ENCODE results near the gene CGNL1.

Gene CGNL1

DNA sequence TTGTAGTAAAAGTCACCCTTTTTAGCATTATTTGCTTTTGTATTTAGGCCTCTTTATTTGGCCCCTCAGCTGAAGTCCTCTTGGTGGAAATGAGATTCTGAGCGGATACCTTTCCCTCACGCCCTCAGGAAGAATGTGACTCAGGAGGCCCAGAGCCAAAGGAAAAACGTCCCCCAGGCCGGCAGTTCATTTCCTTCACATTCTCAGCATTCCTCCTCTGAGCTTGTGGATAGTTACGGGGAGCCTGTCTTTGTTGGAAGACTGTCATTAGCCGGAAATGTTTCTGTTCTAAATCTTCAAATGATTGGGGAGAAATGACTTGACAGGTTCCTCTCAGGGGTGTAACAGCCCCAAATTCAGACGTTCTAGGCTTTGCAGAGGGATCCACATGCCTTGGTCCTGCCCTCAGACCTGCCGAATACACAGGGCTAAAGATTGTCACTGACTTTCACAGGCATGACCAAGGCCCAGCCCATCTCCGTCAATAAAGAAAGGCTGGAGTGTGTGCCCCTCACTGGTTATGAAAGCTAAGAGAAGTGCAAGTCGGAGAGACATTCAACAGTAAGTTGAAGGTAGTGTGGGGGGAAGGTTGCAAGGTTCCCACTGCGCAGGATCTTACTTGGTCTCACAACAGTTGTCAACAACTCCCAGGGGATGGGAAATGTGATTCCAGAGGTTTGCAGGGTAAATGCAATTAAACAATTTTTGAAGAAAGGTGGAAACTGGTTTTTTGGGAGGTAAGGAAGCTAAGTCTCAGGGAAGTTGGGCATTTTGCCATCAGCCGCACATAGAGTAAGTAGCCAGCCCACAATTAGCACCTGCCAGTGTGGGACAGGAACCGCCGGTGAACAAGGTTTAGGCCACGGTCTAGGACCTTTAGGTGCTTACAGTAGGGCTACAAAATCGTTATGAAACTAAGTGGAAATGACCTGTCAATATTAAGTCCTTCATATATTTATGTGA is 175.7 kb downstream of the CGNL1 start:
- peak; percentile 84 for DNase-seq (ENCODE audit: low read depth)
- no peak overlapping the region for H3K4me3 ChIP-seq (ENCODE audit: low read depth, low read length)
- TF ChIP-seq, protein P1, sequence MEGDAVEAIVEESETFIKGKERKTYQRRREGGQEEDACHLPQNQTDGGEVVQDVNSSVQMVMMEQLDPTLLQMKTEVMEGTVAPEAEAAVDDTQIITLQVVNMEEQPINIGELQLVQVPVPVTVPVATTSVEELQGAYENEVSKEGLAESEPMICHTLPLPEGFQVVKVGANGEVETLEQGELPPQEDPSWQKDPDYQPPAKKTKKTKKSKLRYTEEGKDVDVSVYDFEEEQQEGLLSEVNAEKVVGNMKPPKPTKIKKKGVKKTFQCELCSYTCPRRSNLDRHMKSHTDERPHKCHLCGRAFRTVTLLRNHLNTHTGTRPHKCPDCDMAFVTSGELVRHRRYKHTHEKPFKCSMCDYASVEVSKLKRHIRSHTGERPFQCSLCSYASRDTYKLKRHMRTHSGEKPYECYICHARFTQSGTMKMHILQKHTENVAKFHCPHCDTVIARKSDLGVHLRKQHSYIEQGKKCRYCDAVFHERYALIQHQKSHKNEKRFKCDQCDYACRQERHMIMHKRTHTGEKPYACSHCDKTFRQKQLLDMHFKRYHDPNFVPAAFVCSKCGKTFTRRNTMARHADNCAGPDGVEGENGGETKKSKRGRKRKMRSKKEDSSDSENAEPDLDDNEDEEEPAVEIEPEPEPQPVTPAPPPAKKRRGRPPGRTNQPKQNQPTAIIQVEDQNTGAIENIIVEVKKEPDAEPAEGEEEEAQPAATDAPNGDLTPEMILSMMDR (conservative IDR thresholded peaks at IDR 0.05; ENCODE audit: low read depth, low read length): no peak

DNA sequence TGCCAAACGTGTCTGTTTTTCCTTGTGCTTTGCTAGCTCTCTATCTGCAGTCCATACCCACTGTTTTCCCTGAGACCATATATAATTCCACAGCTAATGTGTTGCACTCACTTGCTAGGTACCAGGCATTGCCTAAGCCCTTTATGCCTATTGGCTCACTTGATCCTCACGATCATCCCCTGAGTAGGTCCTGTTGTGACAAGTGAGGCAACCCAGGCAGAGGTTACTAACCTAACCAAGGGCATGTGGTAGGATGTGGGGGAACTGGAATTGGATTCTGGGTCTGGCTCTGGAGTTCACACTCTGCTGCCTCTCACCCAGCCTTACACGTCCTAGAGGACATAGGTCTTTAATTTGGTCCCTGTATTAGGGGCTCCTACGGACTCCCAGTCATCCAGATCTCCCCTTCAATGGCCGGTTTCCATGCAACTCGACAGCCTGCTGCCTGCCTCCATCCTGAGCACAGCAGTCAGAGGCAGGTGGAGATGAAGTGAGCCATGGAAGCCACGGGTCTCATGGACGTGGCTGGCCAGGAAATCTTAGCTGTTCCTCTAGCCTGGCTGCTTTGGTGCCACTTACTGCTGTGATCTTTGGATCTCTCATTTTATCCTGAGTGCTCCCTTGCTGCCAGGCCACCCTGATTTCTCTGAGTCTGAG is 176.5 kb downstream of the CGNL1 start:
- no peak for DNase-seq (ENCODE audit: low read depth)
- TF ChIP-seq, protein P1 (conservative IDR thresholded peaks at IDR 0.05; ENCODE audit: low read depth, low read length): no peak
- H3K4me3 ChIP-seq (ENCODE audit: low read depth, low read length): no peak overlapping the region

DNA sequence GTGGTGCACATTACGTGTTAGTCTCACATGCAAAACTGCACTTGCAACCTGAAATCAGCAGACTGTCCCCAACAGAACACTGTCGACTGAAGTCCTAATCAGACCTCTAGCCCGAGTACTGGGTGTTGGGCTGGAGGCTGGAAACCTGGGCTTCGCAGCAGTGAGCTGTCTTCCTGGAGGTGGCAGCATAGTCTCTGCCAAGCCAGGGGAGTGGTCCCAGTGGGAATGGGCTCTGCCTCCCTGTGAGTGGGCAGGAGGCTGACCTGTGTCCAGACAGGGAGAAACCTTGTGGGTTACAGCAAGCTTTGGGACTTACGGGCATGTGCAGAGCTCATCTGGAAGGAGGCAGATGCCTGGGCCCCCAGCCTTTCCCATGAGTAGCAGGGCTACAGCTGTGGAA is 177.2 kb downstream of the CGNL1 start:
- TF ChIP-seq, protein P1 (conservative IDR thresholded peaks at IDR 0.05; ENCODE audit: low read depth, low read length): no peak
- no peak overlapping the region for H3K4me3 ChIP-seq (ENCODE audit: low read depth, low read length)
- no peak for DNase-seq (ENCODE audit: low read depth)

DNA sequence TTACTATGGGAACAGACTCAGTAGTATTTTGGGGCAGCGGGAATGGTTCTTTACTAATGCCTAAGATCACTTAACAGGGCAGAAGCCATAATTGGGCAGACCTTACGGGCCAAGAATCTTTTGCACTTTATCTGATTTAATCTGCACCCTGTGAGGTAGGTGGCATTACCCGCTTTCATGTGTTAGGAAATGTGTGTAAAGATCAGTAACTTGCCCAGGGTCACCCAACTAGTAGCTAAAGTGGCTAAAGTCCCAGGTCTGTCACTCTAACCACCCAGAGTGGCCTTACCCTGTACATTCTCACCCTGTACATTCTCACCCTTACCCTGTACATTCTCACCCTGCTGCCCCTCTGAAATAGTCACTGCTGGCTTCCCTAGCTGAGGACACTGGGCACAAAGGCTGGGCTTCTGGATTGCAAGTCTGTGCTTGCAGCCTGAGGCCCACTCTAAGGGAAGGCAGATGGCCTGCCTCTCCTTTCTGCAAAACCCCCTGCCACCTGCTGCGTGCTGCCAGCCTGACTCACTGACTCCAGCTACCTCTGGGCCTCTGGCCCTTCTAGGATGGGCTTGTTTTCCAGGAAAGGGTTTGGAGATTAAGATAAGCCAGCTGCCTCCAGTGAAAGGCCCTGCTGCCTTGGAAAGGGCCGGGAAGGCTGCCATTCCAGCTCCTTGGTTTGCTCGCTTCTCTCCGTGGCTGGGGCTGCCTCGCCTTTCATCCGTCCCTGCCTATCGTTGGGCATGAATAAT is 177.9 kb downstream of the CGNL1 start:
- TF ChIP-seq, protein P1 (conservative IDR thresholded peaks at IDR 0.05; ENCODE audit: low read depth, low read length): no peak
- no peak overlapping the region for H3K4me3 ChIP-seq (ENCODE audit: low read depth, low read length)
- DNase-seq (ENCODE audit: low read depth): no peak

DNA sequence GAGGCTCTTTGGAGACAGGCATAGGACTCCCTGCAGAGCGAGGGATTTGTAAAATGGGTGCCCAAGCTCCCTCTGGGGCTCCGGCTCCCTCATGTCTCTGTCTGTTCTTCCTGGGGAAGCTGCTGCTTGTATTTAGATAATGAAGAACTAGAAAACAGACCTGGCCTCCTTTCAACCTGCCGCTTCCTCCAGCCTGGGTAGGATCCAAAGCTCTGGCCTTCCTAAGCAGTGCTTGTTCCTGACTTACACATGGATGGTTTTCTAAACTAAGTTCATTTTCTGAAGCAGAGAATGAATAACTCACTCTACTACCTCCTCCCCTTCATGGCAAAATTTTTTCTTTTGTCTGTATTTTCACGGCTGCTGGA is 178.5 kb downstream of the CGNL1 start:
- no peak for DNase-seq (ENCODE audit: low read depth)
- H3K4me3 ChIP-seq (ENCODE audit: low read depth, low read length): no peak overlapping the region
- TF ChIP-seq, protein P1 (conservative IDR thresholded peaks at IDR 0.05; ENCODE audit: low read depth, low read length): no peak

DNA sequence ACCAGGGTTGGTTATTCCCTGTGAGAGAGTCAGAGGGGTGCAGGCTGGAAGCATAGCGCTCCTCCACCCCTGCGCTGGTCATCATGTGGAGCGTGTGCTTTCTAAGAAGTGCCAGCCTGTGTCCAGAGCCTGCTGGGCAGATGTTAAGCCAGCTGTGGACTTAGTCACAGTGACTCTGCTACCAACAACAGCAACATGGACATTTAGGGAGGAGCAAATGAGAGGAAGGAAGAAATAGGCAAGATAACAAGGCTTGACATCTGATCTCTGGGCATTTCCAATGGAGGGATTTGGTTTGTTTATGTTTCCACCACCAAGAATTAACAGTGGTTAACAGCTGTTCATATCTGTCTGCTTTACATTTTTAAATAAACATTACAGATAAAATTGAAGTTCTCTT is 179.0 kb downstream of the CGNL1 start:
- no peak overlapping the region for H3K4me3 ChIP-seq (ENCODE audit: low read depth, low read length)
- TF ChIP-seq, protein P1 (conservative IDR thresholded peaks at IDR 0.05; ENCODE audit: low read depth, low read length): no peak
- no peak for DNase-seq (ENCODE audit: low read depth)
